Measurements from ENCODE around the gene TM4SF20. TPM values are rescaled to one million over a fixed set of nuclear protein-coding genes. Genes with fewer than 3 reads are reported as not detected.

The TM4SF20 gene
- total and polyA plus RNA-seq, 10 of the 15 experiments (the other 5 are each of a cell fraction or from before 2014, with no cell fraction given) = 0.04 to 0.07 TPM; not detected in 8

GRCh38 chr2:227411320-227411989 is 32.3 kb upstream of the TM4SF20 start:
- CTCF ChIA-PET = interaction anchor here (0.6 to 7.4 kb wide), 11 partner anchors 25 to 372 kb away, joined by 3 to 127 read pairs (median 8); partner anchors contain the start of gene SCYGR1
- in situ Hi-C loops (cut with MboI) (no loop called here), intact Hi-C loops (cut with micrococcal nuclease; ENCODE audit: unreplicated experiment) (loop anchor here (1.0 kb wide), 1 partner anchor 52 kb away; no protein-coding TSS in a partner anchor)
- TF ChIP-seq MTA3 (IDR thresholded peaks at IDR 0.05; ENCODE audit: borderline replicate concordance, low read length) (peak; percentile 86), MEF2B (IDR thresholded peaks at IDR 0.05; ENCODE audit: partially characterized antibody, poor library complexity, severe bottlenecking) (peak; percentile 80), SMAD1 (IDR thresholded peaks at IDR 0.05; ENCODE audit: low read depth, partially characterized antibody) (no peak), ZNF217 (IDR thresholded peaks at IDR 0.05) (0 out of 2 replicates have a peak, but pooled peaks have one; percentile 62), EZH2 (IDR thresholded peaks at IDR 0.05; ENCODE audit: borderline replicate concordance, control insufficient read depth, low read depth, low read length) (no peak), BCL3 (IDR thresholded peaks at IDR 0.05; ENCODE audit: borderline replicate concordance, insufficient read depth, low read depth, low read length, poor library complexity, severe bottlenecking) (peak; percentile 86), IRF4 (IDR thresholded peaks at IDR 0.05; ENCODE audit: low read depth, low read length) (0 out of 2 replicates have a peak, but pooled peaks have one; percentile 48), ATF2 (IDR thresholded peaks at IDR 0.05; ENCODE audit: low read length) (peak; percentile 77; the same call in 1 of the 2 replicates), NKRF (conservative IDR thresholded peaks at IDR 0.05) (0 out of 2 replicates have a peak, but pooled peaks have one; percentile 11), STAT1 (conservative IDR thresholded peaks at IDR 0.05) (no peak), NR2F1 (conservative IDR thresholded peaks at IDR 0.05) (peak; percentile 71), BCL11A (IDR thresholded peaks at IDR 0.05; ENCODE audit: low read depth, low read length) (peak; percentile 86), RCOR1 (conservative IDR thresholded peaks at IDR 0.05; ENCODE audit: low read depth, low read length) (no peak), SKIL (IDR thresholded peaks at IDR 0.05; ENCODE audit: low read depth, poor library complexity, severe bottlenecking) (peak; percentile 97), BHLHE40 (IDR thresholded peaks at IDR 0.05; ENCODE audit: borderline replicate concordance in 1 of 2, low read depth in 2 of 2, low read length in 1 of 2) (peak; percentile 62 to 73)

More at GRCh38 chr2:227411320-227411989, 32.3 kb upstream of the TM4SF20 start:
- FAIRE-seq (peak; percentile 41), DNase-seq (ENCODE audit: low read depth, low spot score) (peak; percentile 94), ATAC-seq (peak; percentile 84)
- H3K4me2 ChIP-seq (ENCODE audit: control insufficient read depth, insufficient read depth) = peak overlapping the region; percentile 58
- H3K79me2 ChIP-seq (ENCODE audit: control insufficient read depth, insufficient read depth, low read length) = no peaks in the 10 kb centered on the region
- H3K4me3 ChIP-seq = peak overlapping the region; percentile 41
- SMC1A ChIA-PET (ENCODE audit: uncharacterized antibody, unreplicated experiment) = interaction anchor here (1.1 to 13.3 kb wide), 14 partner anchors 38 to 355 kb away, joined by 3 to 191 read pairs (median 8); partner anchors contain the start of gene AGFG1
- 14% methylated on average over 9 of the region's 9 CpGs for WGBS (ENCODE audit: insufficient coverage, insufficient replicate concordance, low lambda C conversion rate, missing lambda C conversion rate)
- RAD21 ChIA-PET (ENCODE audit: unreplicated experiment) = interaction anchor here (0.6 to 2.8 kb wide), 12 partner anchors 25 to 355 kb away, joined by 3 to 16 read pairs (median 10); no protein-coding TSS in a partner anchor
- H3K27me3 ChIP-seq (replicated peaks in 1 of 2; ENCODE audit: control insufficient read depth in 2 of 2, insufficient read depth in 2 of 2, low read length in 1 of 2) = no peaks in the 10 kb centered on the region
- H3K4me1 ChIP-seq (ENCODE audit: control insufficient read depth, insufficient read depth, low read length) = peaks cover 33% of the 10 kb centered on the region
- no peaks in the 10 kb centered on the region for H3K9me3 ChIP-seq (replicated peaks; ENCODE audit: control insufficient read depth, insufficient read depth, low read length)
- BruUV-seq (replicated peaks) = no TSS peak
- POLR2A ChIA-PET = interaction anchor here (0.6 to 2.4 kb wide), 10 partner anchors 43 to 373 kb away, joined by 3 to 11 read pairs (median 5); no protein-coding TSS in a partner anchor
- H3K9ac ChIP-seq (ENCODE audit: control insufficient read depth, insufficient read depth, low read length) = no peak overlapping the region
- no peak overlapping the region; the same call in 1 of the 2 replicates for H2AFZ ChIP-seq (ENCODE audit: control insufficient read depth, low read depth, low read length)
- H3K27ac ChIP-seq (ENCODE audit: control insufficient read depth, insufficient read depth) = peak overlapping the region; percentile 80
- no peaks in the 10 kb centered on the region for H4K20me1 ChIP-seq (ENCODE audit: control insufficient read depth, insufficient read depth)
- no peaks in the 10 kb centered on the region for H3K36me3 ChIP-seq (ENCODE audit: control insufficient read depth in 2 of 2, insufficient read depth in 2 of 2, low read length in 1 of 2)

Data from GM12878 (cell line).